ENCODE data around the gene KLHL40.
A peak's percentile ranks its signal among the peaks of the same experiment; 100 is the strongest.
"Not testable (repeated sequence)": the region's sequence is repeated elsewhere in the genome, so short reads cannot be mapped to it uniquely, and the experiment has no call there.

KLHL40 gene

GRCh38 chr3:42705058-42705767 is 19.9 kb downstream of the KLHL40 start:
- no peak for DNase-seq

DNA sequence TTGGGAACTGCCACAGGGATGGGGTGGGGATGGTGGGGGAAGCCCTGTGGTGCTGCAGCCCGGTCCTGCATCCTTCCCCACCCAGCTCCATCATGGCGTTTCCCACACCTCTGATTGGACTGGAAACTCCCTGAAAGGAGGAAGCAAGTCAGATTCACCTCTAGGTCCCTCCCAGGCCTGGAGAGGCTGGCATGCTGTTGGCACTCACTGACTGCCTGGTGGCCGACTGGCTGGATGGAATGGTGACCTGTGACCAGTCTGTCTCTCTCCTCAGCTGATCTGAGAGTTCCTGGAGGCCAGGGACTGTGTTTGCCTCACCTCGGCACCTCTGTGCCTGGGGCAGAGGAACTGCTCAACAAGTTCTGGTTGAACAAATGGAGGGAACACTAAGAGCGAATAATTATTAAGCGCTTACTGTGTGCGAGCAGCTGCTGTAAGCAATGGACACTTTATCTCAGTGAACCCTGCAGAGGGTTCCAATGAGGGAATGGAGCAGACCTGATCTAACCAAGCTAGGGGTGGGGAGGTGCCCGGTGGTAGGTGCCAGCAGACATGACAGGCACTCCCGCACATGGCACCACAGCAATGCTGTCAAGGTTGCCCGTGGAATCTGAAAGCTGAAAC is 20.7 kb downstream of the KLHL40 start:
- DNase-seq: no peak

- DNase-seq: no peak
These were observed 21.6 kb downstream of the KLHL40 start for GRCh38 chr3:42706721-42707619.

DNA sequence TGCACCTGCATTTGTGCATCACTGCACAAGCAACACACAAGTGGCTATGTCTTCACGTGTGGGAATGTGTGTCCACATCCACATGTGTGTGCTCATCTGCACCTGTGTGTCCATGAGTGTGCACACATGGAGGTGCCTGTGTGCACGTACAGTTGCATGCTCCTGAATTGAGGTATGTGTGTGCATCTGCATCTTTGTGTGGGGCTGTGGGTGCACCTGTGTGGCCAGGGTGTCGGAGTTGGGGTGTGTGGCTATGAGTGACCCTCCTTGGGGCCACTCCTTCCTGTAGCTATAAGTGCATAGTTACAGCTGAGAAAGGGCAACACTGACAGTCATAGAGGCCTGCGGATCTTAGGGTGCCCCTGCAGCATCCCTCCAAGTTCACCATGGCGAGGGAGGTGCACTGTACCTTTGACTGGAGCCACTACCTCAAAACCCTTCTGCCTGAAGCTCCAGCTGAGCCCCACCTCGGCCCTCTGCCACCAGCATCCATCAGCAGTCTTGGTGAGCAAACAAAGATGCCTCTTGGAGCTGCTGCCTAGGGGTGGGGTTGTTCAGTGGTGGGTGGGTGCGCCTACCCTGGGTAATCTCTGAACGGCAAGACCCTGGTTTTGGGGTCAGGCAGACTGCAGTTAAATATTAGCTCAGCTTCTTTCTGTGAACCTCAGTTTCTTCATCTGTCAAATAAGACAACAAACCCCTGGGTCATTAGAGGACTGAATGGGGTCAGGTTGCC is 22.5 kb downstream of the KLHL40 start:
- no peak for DNase-seq

DNA sequence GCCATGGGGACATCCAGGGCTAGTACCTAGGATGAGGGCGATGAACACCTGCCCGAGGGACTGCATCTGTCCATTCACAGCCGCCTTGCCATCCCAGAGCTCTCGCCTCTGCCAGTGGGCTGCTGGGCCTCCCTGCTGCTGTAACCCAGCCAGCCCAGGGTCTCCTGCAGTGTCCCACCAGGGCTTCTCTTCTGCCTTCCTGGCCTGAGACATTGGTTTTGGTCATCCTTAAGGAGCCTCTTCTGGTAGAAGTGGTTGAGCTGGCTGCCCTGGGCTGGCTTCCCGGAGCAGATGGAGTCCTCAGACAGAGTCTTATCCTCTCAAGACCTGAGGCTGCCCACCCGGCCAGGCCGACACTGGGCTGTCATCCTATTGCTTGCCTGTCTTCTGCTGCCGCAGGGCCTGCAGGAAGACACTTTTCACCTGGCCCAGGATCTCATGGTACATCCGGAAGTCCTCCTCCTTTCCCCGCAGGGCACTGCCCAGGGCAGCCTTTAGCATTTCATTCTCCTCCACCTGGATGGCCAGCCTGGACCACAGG is 23.3 kb downstream of the KLHL40 start:
- no peak for DNase-seq

DNA sequence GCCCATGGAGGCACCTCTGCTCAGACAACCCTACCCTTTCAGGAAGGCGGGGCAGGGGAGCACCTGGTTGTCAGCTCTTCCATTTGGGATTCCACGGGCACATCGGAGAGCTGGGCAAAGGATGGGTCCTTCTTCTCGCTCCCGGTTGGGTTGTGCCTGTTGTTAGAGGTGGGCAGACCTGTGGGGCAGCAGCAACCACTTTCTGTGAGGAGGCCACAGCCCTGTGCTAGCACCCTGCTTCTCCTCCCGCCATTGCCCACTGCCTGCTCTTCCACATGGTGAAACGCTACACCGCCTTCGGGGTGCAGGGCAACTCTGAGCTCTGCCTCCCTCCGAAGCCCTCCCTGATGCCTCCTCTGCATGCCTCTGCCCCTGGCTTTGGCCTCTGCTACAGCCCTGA is 24.3 kb downstream of the KLHL40 start:
- DNase-seq: no peak

DNA sequence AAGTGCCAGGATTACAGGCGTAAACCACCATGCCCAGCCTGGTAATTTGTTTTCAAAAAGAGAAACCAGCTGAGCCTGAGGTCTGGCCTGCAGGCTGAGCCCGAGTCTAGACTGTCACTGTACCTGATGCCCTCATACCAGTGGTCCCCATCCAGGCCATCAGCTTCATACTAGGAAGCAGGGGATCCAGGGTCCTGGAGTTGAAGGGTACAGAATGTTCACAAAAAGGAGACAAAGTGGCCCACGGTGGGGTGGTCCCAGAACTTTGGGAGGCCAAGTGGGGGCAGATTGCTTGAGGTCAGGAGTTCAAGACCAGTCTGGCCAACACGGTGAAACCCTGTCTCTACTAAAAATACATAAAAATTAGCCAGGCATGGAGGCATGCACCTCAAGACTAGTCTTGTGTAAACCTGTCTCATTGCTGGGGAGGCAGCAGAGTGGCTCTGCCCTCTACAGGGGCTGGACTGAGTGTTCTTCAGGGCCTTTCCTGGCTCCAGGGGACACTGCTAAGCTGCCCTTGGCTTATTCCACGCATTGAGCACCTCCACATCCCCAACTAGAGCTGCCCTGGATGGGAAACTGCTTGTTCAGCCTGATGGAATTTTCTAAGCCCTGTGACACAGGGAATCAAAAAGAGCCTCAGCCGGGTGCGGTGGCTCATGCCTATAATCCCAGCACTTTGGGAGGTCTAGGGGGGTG is 25.1 kb downstream of the KLHL40 start:
- DNase-seq: no peak

GRCh38 chr3:42711491-42712343 is 26.4 kb downstream of the KLHL40 start:
- no peak for DNase-seq

GRCh38 chr3:42712344-42712648 is 27.0 kb downstream of the KLHL40 start:
- peak; percentile 2 for DNase-seq

GRCh38 chr3:42712688-42713372 is 27.5 kb downstream of the KLHL40 start:
- peak; percentile 1 for DNase-seq

DNA sequence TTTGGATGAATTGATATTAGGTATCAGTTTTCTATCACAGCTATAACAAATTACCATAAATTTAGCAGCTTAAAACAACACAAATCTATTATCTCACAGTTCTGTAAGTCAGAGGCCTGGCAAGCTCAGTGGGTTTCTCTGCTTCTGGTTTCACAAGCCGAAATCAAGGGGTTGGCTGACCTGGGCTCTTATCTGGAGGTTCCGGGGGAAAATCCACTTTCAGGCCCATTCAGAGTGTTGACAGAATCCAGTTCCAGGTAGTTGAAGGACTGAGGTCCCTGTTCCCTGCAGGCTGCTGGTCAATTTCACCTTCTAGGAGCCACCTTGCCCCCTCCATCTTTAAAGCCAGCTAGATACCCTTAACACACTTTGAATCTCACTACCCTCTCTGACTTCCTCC is 28.4 kb downstream of the KLHL40 start:
- DNase-seq: peak; percentile 1

GRCh38 chr3:42714171-42714852 is 29.0 kb downstream of the KLHL40 start:
- DNase-seq: no peak

GRCh38 chr3:42717306-42717705 is 32.0 kb downstream of the KLHL40 start:
- DNase-seq: no peak

DNA sequence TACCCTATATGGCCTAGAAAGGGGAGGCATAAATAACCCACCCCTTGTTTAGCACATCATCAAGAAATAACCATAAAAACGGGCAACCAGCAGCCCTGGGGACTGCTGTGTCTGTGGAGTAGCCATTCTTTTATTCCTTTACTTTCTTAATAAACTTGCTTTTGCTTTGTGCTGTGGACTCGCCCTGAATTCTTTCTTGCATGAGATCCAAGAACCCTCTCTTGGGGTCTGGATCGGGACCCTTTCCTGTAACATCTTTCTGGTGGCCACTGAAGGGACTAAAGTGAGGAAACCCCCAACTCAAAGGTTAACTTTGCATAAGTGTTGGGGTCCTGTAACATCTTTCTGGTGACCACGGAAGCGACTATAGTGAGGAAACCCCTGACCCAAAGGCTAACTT is 33.0 kb downstream of the KLHL40 start:
- no peak for DNase-seq

GRCh38 chr3:42719002-42719401 is 33.7 kb downstream of the KLHL40 start:
- DNase-seq: no peak

- no peak for DNase-seq
These were observed 34.8 kb downstream of the KLHL40 start for GRCh38 chr3:42720126-42720525.

GRCh38 chr3:42721690-42722089 is 36.4 kb downstream of the KLHL40 start:
- no peak for DNase-seq

- not testable (repeated sequence) for DNase-seq
These were observed 37.1 kb downstream of the KLHL40 start for GRCh38 chr3:42722442-42722841.

DNA sequence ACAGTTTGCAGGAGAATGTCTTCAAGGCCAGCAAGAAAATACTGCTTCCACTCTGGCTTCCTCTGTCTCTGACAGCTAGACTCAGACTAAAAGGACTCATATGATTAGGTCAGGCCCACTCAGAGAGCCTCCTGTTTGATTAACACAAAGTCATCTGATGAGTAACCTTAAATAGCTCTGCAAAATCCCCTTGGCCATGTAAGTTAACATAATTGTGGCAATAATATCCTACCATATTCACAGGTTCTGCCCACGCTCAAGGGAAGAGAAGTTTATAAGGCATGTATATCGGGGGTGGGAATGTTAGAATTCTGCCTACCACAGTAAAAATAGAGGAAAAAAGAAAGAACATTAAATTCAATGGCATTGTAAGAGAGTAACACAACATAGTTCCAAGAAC is 37.9 kb downstream of the KLHL40 start:
- no peak for DNase-seq

GRCh38 chr3:42725454-42725853 is 40.1 kb downstream of the KLHL40 start:
- no peak for DNase-seq

Measured in stimulated activated CD4-positive, alpha-beta T cell treated with anti-CD3 and anti-CD28 coated beads, Interleukin-4, amount 100 ng/mL, for 24 hours (primary cell).